Breast epithelium (tissue), 3 donors: Measurements from ENCODE around the gene ANP32A.

ENCODE experiments used
- CTCF ChIP-seq, 3 donors: fragments of 450-650 bp; IDR thresholded peaks; one replicate each; pipeline ENCODE4 v1.5.1; 2016 to 2017; ENCODE audit warnings: antibody characterized with exemption in 3 of 3, mild to moderate bottlenecking in 3 of 3, moderate library complexity in 3 of 3
- POLR2A ChIP-seq: fragments of 450-650 bp; IDR thresholded peaks from one replicate; pipeline ENCODE4 v1.6.1; 2016; ENCODE audit warnings: antibody characterized with exemption, mild to moderate bottlenecking, moderate library complexity
- POLR2AphosphoS5 ChIP-seq, 3 donors: sonication (generic); formaldehyde crosslinking; IDR thresholded peaks; one replicate each; pipeline ENCODE4 v1.6.1; 2017; ENCODE audit warnings: antibody characterized with exemption in 3 of 3

DNA sequence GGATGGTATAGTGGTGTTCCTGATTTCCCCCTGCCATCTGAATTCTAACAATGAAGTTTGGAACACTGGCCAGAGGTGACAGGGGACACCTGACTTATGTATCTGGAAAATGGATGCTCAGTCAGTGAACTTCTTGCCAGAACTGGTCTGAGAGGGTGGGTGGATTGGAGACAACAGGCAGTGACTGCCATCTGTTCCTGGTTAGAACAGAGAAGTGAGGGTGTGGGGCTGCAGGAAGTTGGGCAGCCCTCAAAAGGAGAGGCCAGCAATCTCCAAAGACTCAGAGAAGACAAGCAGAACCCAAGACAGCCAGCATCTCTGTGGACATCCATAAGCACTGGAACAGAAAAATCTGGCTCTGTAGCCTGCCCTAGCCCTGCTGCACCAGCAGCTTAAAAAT is 50.5 kb downstream of the ANP32A start:
- no peak for TF ChIP-seq CTCF (IDR thresholded peaks at IDR 0.05)
- TF ChIP-seq POLR2AphosphoS5 (IDR thresholded peaks at IDR 0.05), result no peak
- TF ChIP-seq POLR2A, result no peak
